GM18508 (cell line): ENCODE data around the gene CTNNBL1.
A peak's percentile ranks its signal among the peaks of the same experiment; 100 is the strongest.
"Not testable (repeated sequence)": the region's sequence is repeated elsewhere in the genome, so short reads cannot be mapped to it uniquely, and the experiment has no call there.

ENCODE experiments used
- ATAC-seq: cut with Tn5 transposase; IDR thresholded peaks from one replicate; pipeline ENCODE4 v1.9.1; 2021; ENCODE audit warnings: moderate number of reproducible peaks; ENCODE audit not compliant: insufficient read depth, unreplicated experiment

The CTNNBL1 gene

GRCh38 chr20:37693635-37694626, at the start of gene CTNNBL1:
TSS of gene CTNNBL1 (plus strand) at chr20:37694030. CDS start at chr20:37694123, 93 bp downstream.
- ATAC-seq = peak; percentile 37

- no peak for ATAC-seq
Measured at GRCh38 chr20:37644605-37645004, 49.2 kb upstream of the CTNNBL1 start.

GRCh38 chr20:37647946-37648345, 45.9 kb upstream of the CTNNBL1 start:
- no peak for ATAC-seq

GRCh38 chr20:37649017-37649416, 44.8 kb upstream of the CTNNBL1 start:
- ATAC-seq = no peak

- no peak for ATAC-seq
Measured at GRCh38 chr20:37649676-37650370, 44.0 kb upstream of the CTNNBL1 start.

- no peak for ATAC-seq
Measured at GRCh38 chr20:37650661-37651060, 43.2 kb upstream of the CTNNBL1 start.

GRCh38 chr20:37651932-37652331, 41.9 kb upstream of the CTNNBL1 start:
- no peak for ATAC-seq

- ATAC-seq = no peak
Measured at GRCh38 chr20:37656945-37657344, 36.9 kb upstream of the CTNNBL1 start.

GRCh38 chr20:37657924-37658804, 35.7 kb upstream of the CTNNBL1 start:
- no peak for ATAC-seq

GRCh38 chr20:37661519-37661918, 32.3 kb upstream of the CTNNBL1 start:
- no peak for ATAC-seq

GRCh38 chr20:37662308-37662707, 31.5 kb upstream of the CTNNBL1 start:
- no peak for ATAC-seq

GRCh38 chr20:37664595-37664994, 29.2 kb upstream of the CTNNBL1 start:
- not testable (repeated sequence) for ATAC-seq

- ATAC-seq = no peak
Measured at GRCh38 chr20:37668166-37668565, 25.7 kb upstream of the CTNNBL1 start.

- no peak for ATAC-seq
Measured at GRCh38 chr20:37669062-37669772, 24.6 kb upstream of the CTNNBL1 start.

- ATAC-seq = no peak
Measured at GRCh38 chr20:37669773-37670236, 24.0 kb upstream of the CTNNBL1 start.

- no peak for ATAC-seq
Measured at GRCh38 chr20:37670351-37670791, 23.5 kb upstream of the CTNNBL1 start.

GRCh38 chr20:37672143-37672542, 21.7 kb upstream of the CTNNBL1 start:
- no peak for ATAC-seq

GRCh38 chr20:37673444-37673843, 20.4 kb upstream of the CTNNBL1 start:
- ATAC-seq = no peak

GRCh38 chr20:37676440-37676839, 17.4 kb upstream of the CTNNBL1 start:
- ATAC-seq = no peak
